Measurements from ENCODE around the gene OSBPL2. TPM values are rescaled to one million over a fixed set of nuclear protein-coding genes. Genes with fewer than 3 reads are reported as not detected.

OSBPL2 gene
- total and polyA plus RNA-seq, 2 experiments from 2014 or later = 16.6 to 31.2 TPM

DNA sequence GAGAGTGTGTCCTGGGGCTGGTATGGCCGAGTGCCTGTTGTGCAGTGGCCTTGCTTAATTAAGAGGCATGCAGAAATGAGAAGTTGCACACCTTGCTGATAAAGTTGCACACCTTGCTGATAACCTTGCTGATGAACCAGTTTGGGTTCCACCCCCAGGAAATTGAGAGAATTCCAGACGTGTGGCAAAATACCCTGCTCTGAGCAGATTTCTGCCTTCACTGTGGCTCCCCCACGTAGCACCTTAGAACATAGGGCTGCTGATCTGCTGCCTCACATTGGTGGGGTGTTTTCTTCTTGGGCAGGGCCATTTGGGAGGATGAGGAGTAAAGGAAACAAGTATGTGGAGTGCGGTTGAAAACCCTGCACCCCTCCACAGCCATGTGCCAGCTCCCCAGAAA is 42.0 kb downstream of the OSBPL2 start:
- H3K79me2 ChIP-seq (replicated peaks; ENCODE audit: insufficient read depth) = no peaks in the 10 kb centered on the region

More for the DNA sequence above, 42.0 kb downstream of the OSBPL2 start:
- TF ChIP-seq, protein P1, sequence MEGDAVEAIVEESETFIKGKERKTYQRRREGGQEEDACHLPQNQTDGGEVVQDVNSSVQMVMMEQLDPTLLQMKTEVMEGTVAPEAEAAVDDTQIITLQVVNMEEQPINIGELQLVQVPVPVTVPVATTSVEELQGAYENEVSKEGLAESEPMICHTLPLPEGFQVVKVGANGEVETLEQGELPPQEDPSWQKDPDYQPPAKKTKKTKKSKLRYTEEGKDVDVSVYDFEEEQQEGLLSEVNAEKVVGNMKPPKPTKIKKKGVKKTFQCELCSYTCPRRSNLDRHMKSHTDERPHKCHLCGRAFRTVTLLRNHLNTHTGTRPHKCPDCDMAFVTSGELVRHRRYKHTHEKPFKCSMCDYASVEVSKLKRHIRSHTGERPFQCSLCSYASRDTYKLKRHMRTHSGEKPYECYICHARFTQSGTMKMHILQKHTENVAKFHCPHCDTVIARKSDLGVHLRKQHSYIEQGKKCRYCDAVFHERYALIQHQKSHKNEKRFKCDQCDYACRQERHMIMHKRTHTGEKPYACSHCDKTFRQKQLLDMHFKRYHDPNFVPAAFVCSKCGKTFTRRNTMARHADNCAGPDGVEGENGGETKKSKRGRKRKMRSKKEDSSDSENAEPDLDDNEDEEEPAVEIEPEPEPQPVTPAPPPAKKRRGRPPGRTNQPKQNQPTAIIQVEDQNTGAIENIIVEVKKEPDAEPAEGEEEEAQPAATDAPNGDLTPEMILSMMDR (conservative IDR thresholded peaks at IDR 0.05; ENCODE audit: low read depth in 2 of 2) = no peak
- no peak for TF ChIP-seq ZNF114 (CRISPR knock-in tag; IDR thresholded peaks at IDR 0.05)
- TF ChIP-seq CREB1 (CRISPR knock-in tag; IDR thresholded peaks at IDR 0.05; ENCODE audit: low read depth) = no peak
- no peak for TF ChIP-seq POLR2AphosphoS5 (IDR thresholded peaks at IDR 0.05; ENCODE audit: low read depth)
- no peak for TF ChIP-seq STAT1 (IDR thresholded peaks at IDR 0.05; ENCODE audit: unreplicated experiment)
- TF ChIP-seq, protein P2, sequence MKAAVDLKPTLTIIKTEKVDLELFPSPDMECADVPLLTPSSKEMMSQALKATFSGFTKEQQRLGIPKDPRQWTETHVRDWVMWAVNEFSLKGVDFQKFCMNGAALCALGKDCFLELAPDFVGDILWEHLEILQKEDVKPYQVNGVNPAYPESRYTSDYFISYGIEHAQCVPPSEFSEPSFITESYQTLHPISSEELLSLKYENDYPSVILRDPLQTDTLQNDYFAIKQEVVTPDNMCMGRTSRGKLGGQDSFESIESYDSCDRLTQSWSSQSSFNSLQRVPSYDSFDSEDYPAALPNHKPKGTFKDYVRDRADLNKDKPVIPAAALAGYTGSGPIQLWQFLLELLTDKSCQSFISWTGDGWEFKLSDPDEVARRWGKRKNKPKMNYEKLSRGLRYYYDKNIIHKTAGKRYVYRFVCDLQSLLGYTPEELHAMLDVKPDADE (IDR thresholded peaks at IDR 0.05) = no peak
- TF ChIP-seq JUNB (IDR thresholded peaks at IDR 0.05; ENCODE audit: unreplicated experiment) = no peak
- TF ChIP-seq NANOG (IDR thresholded peaks at IDR 0.05; ENCODE audit: borderline replicate concordance) = no peak
- no peak for TF ChIP-seq EZH2phosphoT487 (IDR thresholded peaks at IDR 0.05; ENCODE audit: unreplicated experiment)
- TF ChIP-seq, protein P3, sequence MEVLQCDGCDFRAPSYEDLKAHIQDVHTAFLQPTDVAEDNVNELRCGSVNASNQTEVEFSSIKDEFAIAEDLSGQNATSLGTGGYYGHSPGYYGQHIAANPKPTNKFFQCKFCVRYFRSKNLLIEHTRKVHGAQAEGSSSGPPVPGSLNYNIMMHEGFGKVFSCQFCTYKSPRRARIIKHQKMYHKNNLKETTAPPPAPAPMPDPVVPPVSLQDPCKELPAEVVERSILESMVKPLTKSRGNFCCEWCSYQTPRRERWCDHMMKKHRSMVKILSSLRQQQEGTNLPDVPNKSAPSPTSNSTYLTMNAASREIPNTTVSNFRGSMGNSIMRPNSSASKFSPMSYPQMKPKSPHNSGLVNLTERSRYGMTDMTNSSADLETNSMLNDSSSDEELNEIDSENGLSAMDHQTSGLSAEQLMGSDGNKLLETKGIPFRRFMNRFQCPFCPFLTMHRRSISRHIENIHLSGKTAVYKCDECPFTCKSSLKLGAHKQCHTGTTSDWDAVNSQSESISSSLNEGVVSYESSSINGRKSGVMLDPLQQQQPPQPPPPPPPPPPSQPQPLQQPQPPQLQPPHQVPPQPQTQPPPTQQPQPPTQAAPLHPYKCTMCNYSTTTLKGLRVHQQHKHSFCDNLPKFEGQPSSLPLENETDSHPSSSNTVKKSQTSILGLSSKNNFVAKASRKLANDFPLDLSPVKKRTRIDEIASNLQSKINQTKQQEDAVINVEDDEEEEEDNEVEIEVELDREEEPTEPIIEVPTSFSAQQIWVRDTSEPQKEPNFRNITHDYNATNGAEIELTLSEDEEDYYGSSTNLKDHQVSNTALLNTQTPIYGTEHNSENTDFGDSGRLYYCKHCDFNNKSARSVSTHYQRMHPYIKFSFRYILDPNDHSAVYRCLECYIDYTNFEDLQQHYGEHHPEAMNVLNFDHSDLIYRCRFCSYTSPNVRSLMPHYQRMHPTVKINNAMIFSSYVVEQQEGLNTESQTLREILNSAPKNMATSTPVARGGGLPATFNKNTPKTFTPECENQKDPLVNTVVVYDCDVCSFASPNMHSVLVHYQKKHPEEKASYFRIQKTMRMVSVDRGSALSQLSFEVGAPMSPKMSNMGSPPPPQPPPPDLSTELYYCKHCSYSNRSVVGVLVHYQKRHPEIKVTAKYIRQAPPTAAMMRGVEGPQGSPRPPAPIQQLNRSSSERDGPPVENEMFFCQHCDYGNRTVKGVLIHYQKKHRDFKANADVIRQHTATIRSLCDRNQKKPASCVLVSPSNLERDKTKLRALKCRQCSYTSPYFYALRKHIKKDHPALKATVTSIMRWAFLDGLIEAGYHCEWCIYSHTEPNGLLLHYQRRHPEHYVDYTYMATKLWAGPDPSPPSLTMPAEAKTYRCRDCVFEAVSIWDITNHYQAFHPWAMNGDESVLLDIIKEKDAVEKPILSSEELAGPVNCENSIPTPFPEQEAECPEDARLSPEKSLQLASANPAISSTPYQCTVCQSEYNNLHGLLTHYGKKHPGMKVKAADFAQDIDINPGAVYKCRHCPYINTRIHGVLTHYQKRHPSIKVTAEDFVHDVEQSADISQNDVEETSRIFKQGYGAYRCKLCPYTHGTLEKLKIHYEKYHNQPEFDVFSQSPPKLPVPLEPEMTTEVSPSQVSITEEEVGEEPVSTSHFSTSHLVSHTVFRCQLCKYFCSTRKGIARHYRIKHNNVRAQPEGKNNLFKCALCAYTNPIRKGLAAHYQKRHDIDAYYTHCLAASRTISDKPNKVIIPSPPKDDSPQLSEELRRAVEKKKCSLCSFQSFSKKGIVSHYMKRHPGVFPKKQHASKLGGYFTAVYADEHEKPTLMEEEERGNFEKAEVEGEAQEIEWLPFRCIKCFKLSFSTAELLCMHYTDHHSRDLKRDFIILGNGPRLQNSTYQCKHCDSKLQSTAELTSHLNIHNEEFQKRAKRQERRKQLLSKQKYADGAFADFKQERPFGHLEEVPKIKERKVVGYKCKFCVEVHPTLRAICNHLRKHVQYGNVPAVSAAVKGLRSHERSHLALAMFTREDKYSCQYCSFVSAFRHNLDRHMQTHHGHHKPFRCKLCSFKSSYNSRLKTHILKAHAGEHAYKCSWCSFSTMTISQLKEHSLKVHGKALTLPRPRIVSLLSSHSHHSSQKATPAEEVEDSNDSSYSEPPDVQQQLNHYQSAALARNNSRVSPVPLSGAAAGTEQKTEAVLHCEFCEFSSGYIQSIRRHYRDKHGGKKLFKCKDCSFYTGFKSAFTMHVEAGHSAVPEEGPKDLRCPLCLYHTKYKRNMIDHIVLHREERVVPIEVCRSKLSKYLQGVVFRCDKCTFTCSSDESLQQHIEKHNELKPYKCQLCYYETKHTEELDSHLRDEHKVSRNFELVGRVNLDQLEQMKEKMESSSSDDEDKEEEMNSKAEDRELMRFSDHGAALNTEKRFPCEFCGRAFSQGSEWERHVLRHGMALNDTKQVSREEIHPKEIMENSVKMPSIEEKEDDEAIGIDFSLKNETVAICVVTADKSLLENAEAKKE (CRISPR knock-in tag; IDR thresholded peaks at IDR 0.05) = no peak
- TF ChIP-seq, protein P4, sequence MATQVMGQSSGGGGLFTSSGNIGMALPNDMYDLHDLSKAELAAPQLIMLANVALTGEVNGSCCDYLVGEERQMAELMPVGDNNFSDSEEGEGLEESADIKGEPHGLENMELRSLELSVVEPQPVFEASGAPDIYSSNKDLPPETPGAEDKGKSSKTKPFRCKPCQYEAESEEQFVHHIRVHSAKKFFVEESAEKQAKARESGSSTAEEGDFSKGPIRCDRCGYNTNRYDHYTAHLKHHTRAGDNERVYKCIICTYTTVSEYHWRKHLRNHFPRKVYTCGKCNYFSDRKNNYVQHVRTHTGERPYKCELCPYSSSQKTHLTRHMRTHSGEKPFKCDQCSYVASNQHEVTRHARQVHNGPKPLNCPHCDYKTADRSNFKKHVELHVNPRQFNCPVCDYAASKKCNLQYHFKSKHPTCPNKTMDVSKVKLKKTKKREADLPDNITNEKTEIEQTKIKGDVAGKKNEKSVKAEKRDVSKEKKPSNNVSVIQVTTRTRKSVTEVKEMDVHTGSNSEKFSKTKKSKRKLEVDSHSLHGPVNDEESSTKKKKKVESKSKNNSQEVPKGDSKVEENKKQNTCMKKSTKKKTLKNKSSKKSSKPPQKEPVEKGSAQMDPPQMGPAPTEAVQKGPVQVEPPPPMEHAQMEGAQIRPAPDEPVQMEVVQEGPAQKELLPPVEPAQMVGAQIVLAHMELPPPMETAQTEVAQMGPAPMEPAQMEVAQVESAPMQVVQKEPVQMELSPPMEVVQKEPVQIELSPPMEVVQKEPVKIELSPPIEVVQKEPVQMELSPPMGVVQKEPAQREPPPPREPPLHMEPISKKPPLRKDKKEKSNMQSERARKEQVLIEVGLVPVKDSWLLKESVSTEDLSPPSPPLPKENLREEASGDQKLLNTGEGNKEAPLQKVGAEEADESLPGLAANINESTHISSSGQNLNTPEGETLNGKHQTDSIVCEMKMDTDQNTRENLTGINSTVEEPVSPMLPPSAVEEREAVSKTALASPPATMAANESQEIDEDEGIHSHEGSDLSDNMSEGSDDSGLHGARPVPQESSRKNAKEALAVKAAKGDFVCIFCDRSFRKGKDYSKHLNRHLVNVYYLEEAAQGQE (IDR thresholded peaks at IDR 0.05; ENCODE audit: unreplicated experiment) = no peak
- H3K36me3 ChIP-seq (ENCODE audit: insufficient read depth) = peaks cover 16% of the 10 kb centered on the region; the same call in 1 of the 2 replicates
- H4K20me1 ChIP-seq (replicated peaks; ENCODE audit: insufficient read depth) = no peaks in the 10 kb centered on the region; the same call in 1 of the 2 replicates
- Mint-ChIP-seq H3K9me3 (no peaks in the 10 kb centered on the region), H3K36me3 (ENCODE audit: low read depth) (peaks cover 43% of the 10 kb centered on the region), H3K4me3 (no peak overlapping the region), H3K4me1 (no peaks in the 10 kb centered on the region; the same call in 2 of the 3 replicates), H3K27me3 (ENCODE audit: insufficient read depth, low read depth, poor library complexity) (no peaks in the 10 kb centered on the region), H3K27ac (no peak overlapping the region)
- ATAC-seq (no peak), DNase-seq (ENCODE audit: low spot score) (no peak)
- H3K9me2 ChIP-seq (ENCODE audit: insufficient read depth) = no peaks in the 10 kb centered on the region
- no peaks in the 10 kb centered on the region for H3K4me1 ChIP-seq (ENCODE audit: insufficient read depth)
- H3F3A ChIP-seq (replicated peaks; ENCODE audit: low read depth) = 0 out of 2 replicates have a peak, but pooled peaks cover 1% of the 10 kb centered on the region
- H3K27ac ChIP-seq (ENCODE audit: low read depth) = no peak overlapping the region
- no peaks in the 10 kb centered on the region for H3K27me3 ChIP-seq (ENCODE audit: insufficient read depth)
- H2AFZ ChIP-seq = no peak overlapping the region
- no peak overlapping the region for H3K4me3 ChIP-seq
- no peak overlapping the region for H3K4me2 ChIP-seq

Measured in GM23338 (cell line).